Keratinocyte (primary cell): ENCODE measurements around the gene GRIK2. TPM values are rescaled to one million over a fixed set of nuclear protein-coding genes. Genes with fewer than 3 reads are reported as not detected.

Experiments used
- DNase-seq: peaks from one replicate; pipeline ENCODE4 v3.0.0-alpha.2; 2011; ENCODE audit warnings: low read depth, missing footprints, low spot score
- FAIRE-seq: peaks from 2 replicates; lab custom pipeline; 2011; peaks lifted over from hg19 to GRCh38; lab: Jason Lieb, UNC
- H2AFZ ChIP-seq: 2 replicates; pipeline ENCODE4 v1.6.0; 2012; ENCODE audit warnings: low read length, control low read depth, inconsistent platforms; ENCODE audit not compliant: control insufficient read depth
- H3K27ac ChIP-seq: 2 replicates; pipeline ENCODE4 v1.5.1; 2011; ENCODE audit warnings: low read length; ENCODE audit not compliant: control insufficient read depth, insufficient read depth
- H3K27me3 ChIP-seq: 3 replicates; pipeline ENCODE4 v1.6.0; 2011; ENCODE audit warnings: low read length; ENCODE audit not compliant: control insufficient read depth, insufficient read depth; ENCODE audit errors: extremely low read depth
- H3K36me3 ChIP-seq, 2 experiments: 2 replicates in 1 of 2; 3 replicates in 1 of 2; pipeline ENCODE4 v1.5.1; 2011; ENCODE audit warnings: low read length in 2 of 2, mild to moderate bottlenecking in 1 of 2; ENCODE audit not compliant: control insufficient read depth in 2 of 2, insufficient read depth in 2 of 2; ENCODE audit errors: extremely low read depth in 1 of 2
- H3K4me1 ChIP-seq: 3 replicates; pipeline ENCODE4 v1.5.1; 2011; ENCODE audit warnings: low read length; ENCODE audit not compliant: control insufficient read depth, insufficient read depth; ENCODE audit errors: extremely low read depth
- H3K4me2 ChIP-seq: 3 replicates; pipeline ENCODE4 v1.6.0; 2011; ENCODE audit warnings: low read depth, low read length; ENCODE audit not compliant: control insufficient read depth, insufficient read depth; ENCODE audit errors: extremely low read depth
- H3K4me3 ChIP-seq, 3 experiments: fragments of 200-600 bp in 1 of 3; sonication (generic) in 1 of 3; 2 replicates in 2 of 3; 3 replicates in 1 of 3; pipeline ENCODE4 v1.5.1; 2011 to 2016; ENCODE audit warnings: low read length in 3 of 3, mild to moderate bottlenecking in 3 of 3, control low read depth in 2 of 3, inconsistent platforms in 1 of 3, low read depth in 1 of 3, mixed read lengths in 1 of 3, mixed run types in 1 of 3, moderate library complexity in 1 of 3; ENCODE audit not compliant: control insufficient read depth in 2 of 3, insufficient read depth in 2 of 3; ENCODE audit errors: extremely low read depth in 1 of 3
- H3K79me2 ChIP-seq: 2 replicates; pipeline ENCODE4 v1.6.0; 2012; ENCODE audit warnings: low read length; ENCODE audit not compliant: control insufficient read depth, insufficient read depth
- H3K9ac ChIP-seq: 3 replicates; pipeline ENCODE4 v1.6.0; 2011; ENCODE audit warnings: low read length; ENCODE audit not compliant: control insufficient read depth, insufficient read depth; ENCODE audit errors: extremely low read depth
- H3K9me1 ChIP-seq: 3 replicates; pipeline ENCODE4 v1.6.0; 2011; ENCODE audit warnings: low read length; ENCODE audit not compliant: control insufficient read depth, insufficient read depth; ENCODE audit errors: extremely low read depth
- H3K9me3 ChIP-seq: 2 replicates; pipeline ENCODE4 v1.5.1; 2012; ENCODE audit warnings: low read depth, low read length; ENCODE audit not compliant: control insufficient read depth
- H4K20me1 ChIP-seq: 3 replicates; pipeline ENCODE4 v1.6.0; 2011; ENCODE audit warnings: low read length; ENCODE audit not compliant: control insufficient read depth, insufficient read depth; ENCODE audit errors: extremely low read depth
- EZH2 ChIP-seq: IDR thresholded peaks from one replicate; pipeline ENCODE4 v1.6.1; 2012; ENCODE audit warnings: inconsistent platforms, mild to moderate bottlenecking, low read length, moderate library complexity
- dilution Hi-C: fragments of 300-500 bp; cut with MboI; formaldehyde crosslinking; loops from one replicate; pipeline ENCODE4 v1.7.0; 2020; ENCODE audit warnings: low sequenced_read_pairs; ENCODE audit not compliant: extremely low pct_ligation_motif_present
- polyA plus RNA-seq, 5 experiments: library from polyadenylated mRNA; depleted of rRNA in 3 of 5; stranded (reverse) in 3 of 5; stranded (forward) in 1 of 5; unstranded in 1 of 5; fragments of >200 nt; gene quantifications; 1 replicate in 1 of 5; 2 replicates in 3 of 5; 3 replicates in 1 of 5; pipeline versions ENCODE4 v1.2.1 to v1.2.3, GENCODE V29; 2011 to 2012; ENCODE audit warnings: missing spikeins in 2 of 5, low read depth in 1 of 5, low replicate concordance in 1 of 5
- TF ChIP-seq, protein P1 (sequence below), 3 experiments: IDR thresholded peaks in 1 of 3; conservative IDR thresholded peaks in 1 of 3; optimal IDR thresholded peaks in 1 of 3; 2 replicates in 2 of 3; 3 replicates in 1 of 3; pipeline versions ENCODE3 to v1.5.1; 2011; ENCODE audit warnings: low read length in 3 of 3, mild to moderate bottlenecking in 3 of 3, moderate library complexity in 2 of 3, control low read depth in 1 of 3, inconsistent platforms in 1 of 3; ENCODE audit not compliant: insufficient read depth in 2 of 3; ENCODE audit errors: extremely low read depth in 1 of 3

The GRIK2 gene
- polyA plus RNA-seq, 1 donor (not counting 4 experiments of a cell fraction or from before 2014, with no cell fraction given) = 0.01 TPM

- TF ChIP-seq EZH2 = no peak
- TF ChIP-seq, protein P1, sequence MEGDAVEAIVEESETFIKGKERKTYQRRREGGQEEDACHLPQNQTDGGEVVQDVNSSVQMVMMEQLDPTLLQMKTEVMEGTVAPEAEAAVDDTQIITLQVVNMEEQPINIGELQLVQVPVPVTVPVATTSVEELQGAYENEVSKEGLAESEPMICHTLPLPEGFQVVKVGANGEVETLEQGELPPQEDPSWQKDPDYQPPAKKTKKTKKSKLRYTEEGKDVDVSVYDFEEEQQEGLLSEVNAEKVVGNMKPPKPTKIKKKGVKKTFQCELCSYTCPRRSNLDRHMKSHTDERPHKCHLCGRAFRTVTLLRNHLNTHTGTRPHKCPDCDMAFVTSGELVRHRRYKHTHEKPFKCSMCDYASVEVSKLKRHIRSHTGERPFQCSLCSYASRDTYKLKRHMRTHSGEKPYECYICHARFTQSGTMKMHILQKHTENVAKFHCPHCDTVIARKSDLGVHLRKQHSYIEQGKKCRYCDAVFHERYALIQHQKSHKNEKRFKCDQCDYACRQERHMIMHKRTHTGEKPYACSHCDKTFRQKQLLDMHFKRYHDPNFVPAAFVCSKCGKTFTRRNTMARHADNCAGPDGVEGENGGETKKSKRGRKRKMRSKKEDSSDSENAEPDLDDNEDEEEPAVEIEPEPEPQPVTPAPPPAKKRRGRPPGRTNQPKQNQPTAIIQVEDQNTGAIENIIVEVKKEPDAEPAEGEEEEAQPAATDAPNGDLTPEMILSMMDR (optimal IDR thresholded peaks at IDR 0.05 in 1 of 3, IDR thresholded peaks at IDR 0.05 in 1 of 3, conservative IDR thresholded peaks at IDR 0.05 in 1 of 3; ENCODE audit: extremely low read depth in 1 of 3, insufficient read depth in 2 of 3, low read length in 3 of 3) = no peak
- Histone ChIP-seq H3K9ac (no peak overlapping the region), H3K4me2 (no peak overlapping the region), H3K36me3 (no peaks in the 10 kb centered on the region), H3K4me3 (no peak overlapping the region), H3K79me2 (no peaks in the 10 kb centered on the region), H3K27ac (no peak overlapping the region), H4K20me1 (no peaks in the 10 kb centered on the region), H3K27me3 (no peaks in the 10 kb centered on the region), H3K4me1 (no peaks in the 10 kb centered on the region), H3K9me3 (no peaks in the 10 kb centered on the region), H2AFZ (no peak overlapping the region), H3K9me1 (no peaks in the 10 kb centered on the region)
- FAIRE-seq (no peak), DNase-seq (no peak)
- dilution Hi-C loops = no loop called here
These were observed 645.5 kb downstream of the GRIK2 start for GRCh38 chr6:102038964-102039363.

DNA sequence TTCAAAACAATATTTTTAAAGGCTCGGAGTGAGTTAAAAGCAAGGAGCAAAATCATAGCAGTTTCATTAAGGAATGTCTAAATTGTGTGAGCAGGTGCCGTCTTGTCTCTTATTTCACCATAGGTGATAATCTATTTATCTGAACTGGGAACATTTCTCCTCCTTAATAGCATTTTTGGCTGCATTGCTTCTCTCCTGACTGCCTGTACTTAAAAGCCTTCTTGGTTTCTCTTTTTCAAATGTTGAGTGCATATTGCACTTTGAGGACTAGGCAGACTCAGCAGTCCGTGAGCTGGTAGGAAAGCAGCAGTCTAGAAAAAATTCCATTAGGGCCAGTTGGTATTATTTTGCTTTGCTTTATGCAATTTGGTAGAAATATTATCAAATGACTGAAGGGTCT lies 645.9 kb downstream of the GRIK2 start:
- dilution Hi-C loops = no loop called here
- Histone ChIP-seq H2AFZ (no peak overlapping the region), H3K79me2 (no peaks in the 10 kb centered on the region), H4K20me1 (no peaks in the 10 kb centered on the region), H3K4me2 (no peak overlapping the region), H3K9me3 (no peaks in the 10 kb centered on the region), H3K4me3 (no peak overlapping the region), H3K36me3 (no peaks in the 10 kb centered on the region), H3K27ac (no peak overlapping the region), H3K9ac (no peak overlapping the region), H3K9me1 (no peaks in the 10 kb centered on the region), H3K27me3 (no peaks in the 10 kb centered on the region), H3K4me1 (no peaks in the 10 kb centered on the region)
- DNase-seq = no peak
- no peak for TF ChIP-seq EZH2
- TF ChIP-seq, protein P1 (optimal IDR thresholded peaks at IDR 0.05 in 1 of 3, IDR thresholded peaks at IDR 0.05 in 1 of 3, conservative IDR thresholded peaks at IDR 0.05 in 1 of 3; ENCODE audit: extremely low read depth in 1 of 3, insufficient read depth in 2 of 3, low read length in 3 of 3) = no peak
- no peak for FAIRE-seq
